Stomach (tissue), 9 donors: ENCODE data around the gene KPNB1. TPM values are rescaled to one million over a fixed set of nuclear protein-coding genes. Genes with fewer than 3 reads are reported as not detected.

ENCODE experiments used
- DNase-seq, 2 donors: peaks; one replicate each; pipeline versions ENCODE4 v3.0.0 to v3.0.0-alpha.2; 2013 to 2019
- H3K27ac ChIP-seq, 5 donors: fragments of 200-600 bp in 4 of 5; sonication (generic) in 4 of 5; one replicate each; pipeline ENCODE4 v1.5.1; 2013 to 2019; ENCODE audit warnings: mild to moderate bottlenecking in 1 of 5, moderate library complexity in 1 of 5
- H3K27me3 ChIP-seq, 3 donors: fragments of 200-600 bp; sonication (generic); one replicate each; pipeline ENCODE4 v1.5.1; 2017 to 2019; ENCODE audit warnings: mixed run types in 1 of 3
- H3K36me3 ChIP-seq, 4 donors: fragments of 200-600 bp; sonication (generic); 1 replicate in 3 of 4; 2 replicates in 1 of 4; pipeline ENCODE4 v1.5.1; 2016 to 2019
- H3K4me1 ChIP-seq, 4 donors: fragments of 200-600 bp; sonication (generic); one replicate each; pipeline ENCODE4 v1.5.1; 2016 to 2019
- H3K4me3 ChIP-seq, 4 donors: fragments of 200-600 bp; sonication (generic) in 3 of 4; one replicate each; pipeline ENCODE4 v1.5.1; 2016 to 2019; ENCODE audit warnings: mild to moderate bottlenecking in 1 of 4
- H3K9me3 ChIP-seq, 4 donors: fragments of 200-600 bp; sonication (generic); one replicate each; pipeline ENCODE4 v1.5.1; 2016 to 2019
- CTCF ChIP-seq, 7 experiments: fragments of 450-650 bp in 4 of 7; fragments of 200-600 bp in 3 of 7; sonication (generic) in 3 of 7; IDR thresholded peaks; one replicate each; pipeline ENCODE4 v1.5.1; 2016 to 2019; ENCODE audit warnings: antibody characterized with exemption in 7 of 7, control low read depth in 2 of 7, mild to moderate bottlenecking in 1 of 7
- EP300 ChIP-seq: sonication (generic); formaldehyde crosslinking; IDR thresholded peaks from one replicate; pipeline ENCODE4 v1.6.1; 2017; ENCODE audit warnings: antibody characterized with exemption
- POLR2A ChIP-seq, 4 donors: fragments of 450-650 bp; IDR thresholded peaks; one replicate each; pipeline ENCODE4 v1.6.1; 2016; ENCODE audit warnings: antibody characterized with exemption in 4 of 4, control low read depth in 2 of 4, mild to moderate bottlenecking in 1 of 4, moderate library complexity in 1 of 4
- POLR2AphosphoS5 ChIP-seq, 3 donors: sonication (generic); formaldehyde crosslinking; IDR thresholded peaks; one replicate each; pipeline ENCODE4 v1.6.1; 2016; ENCODE audit warnings: antibody characterized with exemption in 3 of 3
- WGBS, 5 donors: extraction: QIAGEN DNeasy Blood & Tissue Kit in 3 of 5; methylation state at CpG; one replicate each; pipeline versions ENCODE4 v1.1.5 to v1.1.7; 2013 to 2018; 5-methylcytosine and 5-hydroxymethylcytosine counted together
- intact Hi-C: fragments of 100-400 bp; cut with DNase I; formaldehyde crosslinking; loops from one replicate; pipeline ENCODE4 v1.15.1; 2023; ENCODE audit warnings: low total_unique reads
- polyA plus RNA-seq, 3 donors: library from polyadenylated mRNA; stranded (reverse); fragments of 200-250 nt; gene quantifications; one replicate each; pipeline ENCODE4 v1.2.3, GENCODE V29; 2013
- total RNA-seq, 5 donors: library from RNA; depleted of rRNA; stranded (reverse); fragments of >200 nt; gene quantifications; one replicate each; pipeline versions ENCODE4 v1.1.0 to v1.2.3, GENCODE V29; 2014 to 2016
- donor health status: healthy with polysubstance abuse.
- donor health status: Bipolar disorder and iron deficiency.
- donor health status: healthy.

Gene KPNB1
- total and polyA plus RNA-seq, 8 donors = 32.5 to 669 (median 155) TPM

- H3K27ac ChIP-seq = peak overlapping the region in 2 of 5 donors; percentile 20 to 93
Measured at GRCh38 chr17:47696717-47697642, 47.3 kb downstream of the KPNB1 start.

GRCh38 chr17:47697906-47698711 lies 48.4 kb downstream of the KPNB1 start:
- peaks cover 6 to 46% (median 28%) of the 10 kb centered on the region in 4 donors for H3K36me3 ChIP-seq
- TF ChIP-seq POLR2AphosphoS5 (IDR thresholded peaks at IDR 0.05) (no peak), EP300 (no peak), CTCF (IDR thresholded peaks at IDR 0.05) (no peak), POLR2A (IDR thresholded peaks at IDR 0.05) (no peak)
- WGBS, 5 donors = 70 to 77% (median 73%) methylated on average over 9 of the region's 9 CpGs
- H3K9me3 ChIP-seq = no peaks in the 10 kb centered on the region
- H3K27ac ChIP-seq = no peak overlapping the region
- no peaks in the 10 kb centered on the region for H3K27me3 ChIP-seq
- H3K4me1 ChIP-seq = peaks cover 9 to 44% (median 36%) of the 10 kb centered on the region in 4 donors
- DNase-seq = no peak
- H3K4me3 ChIP-seq = no peak overlapping the region
- intact Hi-C loops = no loop called here

More at GRCh38 chr17:47696717-47697642, 47.3 kb downstream of the KPNB1 start:
- Histone ChIP-seq H3K4me3 (peak overlapping the region in 1 of 4 donors; percentile 96), H3K4me1 (peaks cover 17 to 48% (median 43%) of the 10 kb centered on the region in 4 donors), H3K9me3 (no peaks in the 10 kb centered on the region), H3K36me3 (peaks cover 6 to 44% (median 27%) of the 10 kb centered on the region in 4 donors), H3K27me3 (no peaks in the 10 kb centered on the region)
- TF ChIP-seq CTCF (IDR thresholded peaks at IDR 0.05) (no peak), POLR2AphosphoS5 (IDR thresholded peaks at IDR 0.05) (no peak), POLR2A (IDR thresholded peaks at IDR 0.05) (no peak), EP300 (no peak)
- intact Hi-C loops = no loop called here
- WGBS, 5 donors = 68 to 79% (median 71%) methylated on average over 10 to 11 of the region's 11 CpGs
- DNase-seq = no peak

- peaks cover 4 to 46% (median 31%) of the 10 kb centered on the region in 4 donors for H3K4me1 ChIP-seq
- TF ChIP-seq POLR2A (IDR thresholded peaks at IDR 0.05) (no peak), CTCF (IDR thresholded peaks at IDR 0.05) (peak in 5 of 7 experiments; percentile 67 to 98 (median 96)), EP300 (no peak), POLR2AphosphoS5 (IDR thresholded peaks at IDR 0.05) (no peak)
- H3K36me3 ChIP-seq = peaks cover 8 to 50% (median 28%) of the 10 kb centered on the region in 4 donors
- H3K9me3 ChIP-seq = no peaks in the 10 kb centered on the region
- H3K27ac ChIP-seq = no peak overlapping the region
- H3K27me3 ChIP-seq = no peaks in the 10 kb centered on the region
- DNase-seq = peak; percentile 72 to 74
- H3K4me3 ChIP-seq = no peak overlapping the region
- WGBS, 5 donors = 61 to 66% (median 63%) methylated on average over 24 to 25 of the region's 25 CpGs
- intact Hi-C loops = no loop called here
Measured at GRCh38 chr17:47698749-47699535, 49.2 kb downstream of the KPNB1 start.

GRCh38 chr17:47699536-47699840 lies 49.8 kb downstream of the KPNB1 start:
- WGBS, 5 donors = 89 to 98% (median 96%) methylated on average over 3 to 4 of the region's 4 CpGs
- TF ChIP-seq CTCF (IDR thresholded peaks at IDR 0.05) (no peak), POLR2AphosphoS5 (IDR thresholded peaks at IDR 0.05) (no peak), POLR2A (IDR thresholded peaks at IDR 0.05) (no peak), EP300 (no peak)
- intact Hi-C loops = no loop called here

More at GRCh38 chr17:47699536-47699840, 49.8 kb downstream of the KPNB1 start:
- Histone ChIP-seq H3K4me3 (no peak overlapping the region), H3K4me1 (peaks cover 4 to 51% (median 30%) of the 10 kb centered on the region in 4 donors), H3K27ac (no peak overlapping the region), H3K9me3 (no peaks in the 10 kb centered on the region), H3K27me3 (no peaks in the 10 kb centered on the region), H3K36me3 (peaks cover 9 to 50% (median 28%) of the 10 kb centered on the region in 4 donors)
- DNase-seq = no peak
